ENCODE data around the gene NR1H4. TPM values are rescaled to one million over a fixed set of nuclear protein-coding genes. Genes with fewer than 3 reads are reported as not detected.

The NR1H4 gene
- total and polyA plus RNA-seq, 10 donors, result 0.18 to 1.1 (median 0.83) TPM; not detected in 3

- Histone ChIP-seq H3K4me3 (no peak overlapping the region), H3K27ac (no peak overlapping the region), H3K27me3 (replicated peaks in 1 of 7) (no peaks in the 10 kb centered on the region), H3K36me3 (no peaks in the 10 kb centered on the region), H3K4me1 (no peaks in the 10 kb centered on the region), H3K9me3 (no peaks in the 10 kb centered on the region)
- TF ChIP-seq CTCF (IDR thresholded peaks at IDR 0.05 in 8 of 11, conservative IDR thresholded peaks at IDR 0.05 in 3 of 11) (no peak), POLR2AphosphoS5 (IDR thresholded peaks at IDR 0.05) (no peak), POLR2A (IDR thresholded peaks at IDR 0.05) (no peak)
- DNase-seq, result no peak
- WGBS, 5 donors, result 57 to 73% (median 65%) methylated on average over 4 of the region's 4 CpGs
- intact Hi-C loops (cut with DNase I; ENCODE audit: low total_unique reads), result no loop called here
Observed at GRCh38 chr12:100458191-100458590, 15.5 kb upstream of the NR1H4 start.

- intact Hi-C loops (cut with DNase I; ENCODE audit: low total_unique reads), result no loop called here
- Histone ChIP-seq H3K4me3 (no peak overlapping the region), H3K27ac (peak overlapping the region in 3 of 8 donors; percentile 12 to 47 (median 33)), H3K27me3 (replicated peaks in 1 of 7) (no peaks in the 10 kb centered on the region), H3K9me3 (no peaks in the 10 kb centered on the region), H3K36me3 (no peaks in the 10 kb centered on the region), H3K4me1 (no peaks in the 10 kb centered on the region)
- no peak for TF ChIP-seq POLR2AphosphoS5 (IDR thresholded peaks at IDR 0.05)
- TF ChIP-seq CTCF (IDR thresholded peaks at IDR 0.05 in 8 of 11, conservative IDR thresholded peaks at IDR 0.05 in 3 of 11), result no peak
- TF ChIP-seq POLR2A (IDR thresholded peaks at IDR 0.05), result no peak
- no peak for DNase-seq
- WGBS, 5 donors, result 66 to 80% (median 71%) methylated on average over 3 of the region's 3 CpGs
Observed at GRCh38 chr12:100460702-100461101, 13.0 kb upstream of the NR1H4 start.

- intact Hi-C loops (cut with DNase I; ENCODE audit: low total_unique reads), result no loop called here
- Histone ChIP-seq H3K4me3 (no peak overlapping the region), H3K36me3 (no peaks in the 10 kb centered on the region), H3K27ac (no peak overlapping the region), H3K27me3 (replicated peaks in 1 of 7) (no peaks in the 10 kb centered on the region), H3K9me3 (no peaks in the 10 kb centered on the region), H3K4me1 (no peaks in the 10 kb centered on the region)
- DNase-seq, result no peak
- TF ChIP-seq POLR2AphosphoS5 (IDR thresholded peaks at IDR 0.05), result no peak
- TF ChIP-seq POLR2A (IDR thresholded peaks at IDR 0.05), result no peak
- TF ChIP-seq CTCF (IDR thresholded peaks at IDR 0.05 in 8 of 11, conservative IDR thresholded peaks at IDR 0.05 in 3 of 11), result no peak
- 76 to 93% (median 86%) methylated on average over 1 of the region's 1 CpG for WGBS, 5 donors
Observed at GRCh38 chr12:100461330-100461973, 12.2 kb upstream of the NR1H4 start.

- Histone ChIP-seq H3K27ac (no peak overlapping the region), H3K27me3 (replicated peaks in 1 of 7) (no peaks in the 10 kb centered on the region), H3K36me3 (no peaks in the 10 kb centered on the region), H3K4me1 (no peaks in the 10 kb centered on the region), H3K4me3 (no peak overlapping the region), H3K9me3 (no peaks in the 10 kb centered on the region)
- TF ChIP-seq POLR2AphosphoS5 (IDR thresholded peaks at IDR 0.05), result no peak
- TF ChIP-seq POLR2A (IDR thresholded peaks at IDR 0.05), result no peak
- no peak for TF ChIP-seq CTCF (IDR thresholded peaks at IDR 0.05 in 8 of 11, conservative IDR thresholded peaks at IDR 0.05 in 3 of 11)
- intact Hi-C loops (cut with DNase I; ENCODE audit: low total_unique reads), result no loop called here
- 71 to 78% (median 76%) methylated on average over 1 of the region's 1 CpG for WGBS, 5 donors
- DNase-seq, result no peak
Observed at GRCh38 chr12:100463661-100464060, 10.0 kb upstream of the NR1H4 start.

Data from spleen (tissue), 11 donors.